Type B pancreatic cell (in vitro differentiated cells): Measurements from ENCODE around the gene OTOG. TPM values are rescaled to one million over a fixed set of nuclear protein-coding genes. Genes with fewer than 3 reads are reported as not detected.

Experiments used
- DNase-seq: peaks from one replicate; pipeline ENCODE4 v3.0.0; 2021; ENCODE audit warnings: mixed read lengths; ENCODE audit not compliant: unreplicated experiment; ENCODE audit errors: extremely low spot score
- H3K27ac Mint-ChIP-seq: 2 replicates; pipeline ENCODE4 v1.8.0; 2021; ENCODE audit warnings: mild to moderate bottlenecking, mixed read lengths
- H3K27me3 Mint-ChIP-seq: 2 replicates; pipeline ENCODE4 v1.8.0; 2021; ENCODE audit warnings: mixed read lengths
- H3K36me3 Mint-ChIP-seq: 2 replicates; pipeline ENCODE4 v1.8.0; 2021; ENCODE audit warnings: mixed read lengths
- H3K4me1 Mint-ChIP-seq: one replicate; pipeline ENCODE4 v1.8.0; 2021; ENCODE audit warnings: mixed read lengths; ENCODE audit not compliant: unreplicated experiment
- H3K4me3 Mint-ChIP-seq: 2 replicates; pipeline ENCODE4 v1.8.0; 2021; ENCODE audit warnings: mild to moderate bottlenecking, mixed read lengths
- H3K9me3 Mint-ChIP-seq: 2 replicates; pipeline ENCODE4 v1.8.0; 2021; ENCODE audit warnings: mixed read lengths
- total RNA-seq: library from RNA; stranded (reverse); gene quantifications from 2 replicates; pipeline ENCODE4 v1.2.1, GENCODE V29; 2021; ENCODE audit warnings: low replicate concordance
- TF ChIP-seq, protein P1 (sequence below): fragments of 200-600 bp; sonication (generic); conservative IDR thresholded peaks from 2 replicates; pipeline ENCODE4 v1.5.0; 2021; ENCODE audit warnings: antibody characterized with exemption, mild to moderate bottlenecking

OTOG gene
- total RNA-seq, 1 donor from 2014 or later = 1.5 TPM

DNA sequence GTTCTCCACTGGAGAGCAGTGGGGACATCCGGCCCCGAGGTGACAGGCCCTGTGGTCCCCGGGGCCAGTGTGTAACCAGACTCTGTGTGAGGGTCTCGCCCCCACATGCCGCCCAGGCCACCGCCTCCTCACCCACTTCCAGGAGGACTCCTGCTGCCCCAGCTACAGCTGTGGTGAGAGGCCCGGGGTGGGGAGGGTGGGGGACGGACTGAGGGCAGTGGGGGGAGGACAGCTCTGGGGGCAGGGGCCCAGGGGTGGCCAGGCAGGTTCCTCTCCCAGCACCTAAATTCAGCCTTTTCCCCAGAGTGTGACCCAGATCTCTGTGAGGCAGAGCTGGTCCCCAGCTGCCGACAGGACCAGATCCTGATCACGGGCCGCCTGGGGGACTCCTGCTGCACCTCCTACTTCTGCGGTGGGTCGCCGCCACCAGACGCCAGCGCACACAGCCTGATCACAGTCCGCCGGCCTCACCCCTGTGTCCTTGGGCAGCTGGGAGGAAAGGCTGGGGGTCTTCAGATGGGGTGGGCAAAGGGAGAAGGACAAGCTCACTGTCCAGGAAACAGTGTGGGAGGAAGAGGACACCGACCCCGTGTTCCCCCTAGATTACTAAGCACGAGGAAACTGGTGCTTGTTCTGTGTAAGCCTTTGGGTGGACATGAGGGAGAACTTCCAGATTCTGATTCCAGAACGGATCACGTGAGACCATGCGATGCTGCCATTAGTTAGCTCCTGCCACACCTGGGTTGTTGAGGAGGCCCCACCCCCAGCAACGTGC, 87.9 kb downstream of the OTOG start:
- Mint-ChIP-seq H3K36me3 (no peaks in the 10 kb centered on the region), H3K9me3 (no peaks in the 10 kb centered on the region), H3K27me3 (peaks cover 17% of the 10 kb centered on the region), H3K4me1 (no peaks in the 10 kb centered on the region), H3K27ac (no peak overlapping the region), H3K4me3 (no peak overlapping the region)
- DNase-seq = no peak
- TF ChIP-seq, protein P1, sequence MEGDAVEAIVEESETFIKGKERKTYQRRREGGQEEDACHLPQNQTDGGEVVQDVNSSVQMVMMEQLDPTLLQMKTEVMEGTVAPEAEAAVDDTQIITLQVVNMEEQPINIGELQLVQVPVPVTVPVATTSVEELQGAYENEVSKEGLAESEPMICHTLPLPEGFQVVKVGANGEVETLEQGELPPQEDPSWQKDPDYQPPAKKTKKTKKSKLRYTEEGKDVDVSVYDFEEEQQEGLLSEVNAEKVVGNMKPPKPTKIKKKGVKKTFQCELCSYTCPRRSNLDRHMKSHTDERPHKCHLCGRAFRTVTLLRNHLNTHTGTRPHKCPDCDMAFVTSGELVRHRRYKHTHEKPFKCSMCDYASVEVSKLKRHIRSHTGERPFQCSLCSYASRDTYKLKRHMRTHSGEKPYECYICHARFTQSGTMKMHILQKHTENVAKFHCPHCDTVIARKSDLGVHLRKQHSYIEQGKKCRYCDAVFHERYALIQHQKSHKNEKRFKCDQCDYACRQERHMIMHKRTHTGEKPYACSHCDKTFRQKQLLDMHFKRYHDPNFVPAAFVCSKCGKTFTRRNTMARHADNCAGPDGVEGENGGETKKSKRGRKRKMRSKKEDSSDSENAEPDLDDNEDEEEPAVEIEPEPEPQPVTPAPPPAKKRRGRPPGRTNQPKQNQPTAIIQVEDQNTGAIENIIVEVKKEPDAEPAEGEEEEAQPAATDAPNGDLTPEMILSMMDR = no peak

DNA sequence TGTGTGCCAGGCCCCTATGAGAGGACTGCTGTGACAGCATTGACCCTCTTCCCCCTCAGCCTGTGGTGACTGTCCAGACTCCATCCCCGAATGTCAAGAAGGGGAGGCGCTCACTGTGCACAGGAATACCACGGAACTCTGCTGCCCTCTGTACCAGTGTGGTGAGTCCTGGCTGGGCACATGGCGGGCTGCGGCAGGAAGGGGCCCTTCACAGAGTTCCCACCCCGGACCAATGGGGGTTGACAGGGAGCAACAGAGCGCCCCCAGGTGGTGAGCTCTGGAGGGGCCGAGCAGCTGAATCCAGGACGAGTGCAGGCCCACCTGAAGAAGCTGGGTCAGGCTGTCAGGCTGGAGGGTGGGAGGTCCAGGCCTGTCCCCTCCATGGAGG, 88.5 kb downstream of the OTOG start:
- Mint-ChIP-seq H3K36me3 (no peaks in the 10 kb centered on the region), H3K4me1 (no peaks in the 10 kb centered on the region), H3K4me3 (no peak overlapping the region), H3K9me3 (no peaks in the 10 kb centered on the region), H3K27ac (no peak overlapping the region), H3K27me3 (peaks cover 14% of the 10 kb centered on the region)
- TF ChIP-seq, protein P1 = no peak
- DNase-seq = no peak

DNA sequence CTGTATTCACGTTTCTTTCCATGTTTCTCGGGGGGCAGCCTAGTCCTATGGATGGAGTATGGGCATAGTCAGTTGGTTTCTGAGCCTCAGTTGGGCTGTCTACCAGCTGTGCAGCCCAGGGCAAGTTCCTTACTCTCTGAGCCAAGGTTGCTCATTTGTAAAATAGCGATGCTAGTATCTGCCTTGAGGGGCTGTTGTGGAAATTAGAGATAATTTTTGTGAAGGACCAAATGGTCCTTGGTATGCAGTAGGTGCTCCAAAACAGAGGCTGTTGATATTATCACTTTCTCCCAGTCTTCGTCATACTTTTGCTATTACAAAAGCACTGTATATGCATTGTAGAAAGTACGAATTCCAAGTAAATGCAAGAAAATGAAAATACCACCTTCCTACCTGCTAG, 89.7 kb downstream of the OTOG start:
- TF ChIP-seq, protein P1 = no peak
- Mint-ChIP-seq H3K4me3 (no peak overlapping the region), H3K9me3 (no peaks in the 10 kb centered on the region), H3K27ac (no peak overlapping the region), H3K36me3 (no peaks in the 10 kb centered on the region), H3K4me1 (no peaks in the 10 kb centered on the region), H3K27me3 (peaks cover 13% of the 10 kb centered on the region)
- DNase-seq = no peak

DNA sequence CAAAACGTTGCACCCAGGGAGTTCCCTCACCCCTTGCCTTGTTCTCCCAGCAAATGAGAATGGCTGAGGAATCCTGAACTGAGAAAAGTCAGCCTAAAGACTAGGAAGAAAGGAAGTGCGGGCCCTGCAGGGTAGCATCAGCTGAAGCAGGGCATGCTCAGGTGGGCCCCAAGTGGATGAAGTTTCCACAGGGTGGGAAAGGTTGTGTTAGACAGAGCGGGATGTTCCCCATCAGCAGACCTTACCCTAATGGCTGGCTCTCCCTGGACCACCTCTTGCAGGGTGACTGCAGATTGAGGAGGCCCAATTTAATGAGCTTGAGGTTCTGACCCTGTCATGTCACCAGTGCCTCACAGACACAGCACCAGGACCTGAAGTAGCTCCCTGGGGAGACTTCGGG, 90.8 kb downstream of the OTOG start:
- peaks cover 13% of the 10 kb centered on the region for H3K27me3 Mint-ChIP-seq
- H3K9me3 Mint-ChIP-seq = no peaks in the 10 kb centered on the region
- TF ChIP-seq, protein P1 = no peak
- no peaks in the 10 kb centered on the region for H3K36me3 Mint-ChIP-seq
- no peak overlapping the region for H3K4me3 Mint-ChIP-seq
- no peak overlapping the region for H3K27ac Mint-ChIP-seq
- H3K4me1 Mint-ChIP-seq = no peaks in the 10 kb centered on the region
- no peak for DNase-seq

DNA sequence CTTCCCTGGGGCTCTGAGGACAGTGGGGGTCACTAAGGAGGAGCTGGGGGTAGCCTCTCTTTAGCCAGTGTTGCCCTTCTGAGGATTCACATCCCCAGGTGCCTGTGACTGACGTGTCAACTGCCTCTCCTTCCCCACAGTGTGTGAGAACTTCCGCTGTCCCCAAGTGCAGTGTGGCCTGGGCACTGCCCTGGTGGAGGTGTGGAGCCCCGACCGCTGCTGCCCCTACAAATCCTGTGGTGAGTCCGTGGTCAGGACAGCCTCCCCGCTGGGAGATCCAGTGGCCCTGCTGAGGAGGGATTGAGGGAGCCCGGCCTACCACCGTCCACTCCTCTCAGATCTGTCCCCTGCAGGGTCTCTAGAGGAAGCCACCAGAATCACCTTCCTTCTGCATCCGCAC, 91.3 kb downstream of the OTOG start:
- Mint-ChIP-seq H3K36me3 (no peaks in the 10 kb centered on the region), H3K27ac (no peak overlapping the region), H3K9me3 (no peaks in the 10 kb centered on the region), H3K4me1 (no peaks in the 10 kb centered on the region), H3K4me3 (no peak overlapping the region), H3K27me3 (peaks cover 13% of the 10 kb centered on the region)
- no peak for DNase-seq
- TF ChIP-seq, protein P1 = no peak
